Type B pancreatic cell (in vitro differentiated cells): ENCODE data around the gene CCNB1. TPM values are rescaled to one million over a fixed set of nuclear protein-coding genes. Genes with fewer than 3 reads are reported as not detected.

Experiments used
- DNase-seq: peaks from one replicate; pipeline ENCODE4 v3.0.0; 2021; ENCODE audit warnings: mixed read lengths; ENCODE audit not compliant: unreplicated experiment; ENCODE audit errors: extremely low spot score
- H3K27ac Mint-ChIP-seq: 2 replicates; pipeline ENCODE4 v1.8.0; 2021; ENCODE audit warnings: mild to moderate bottlenecking, mixed read lengths
- H3K27me3 Mint-ChIP-seq: 2 replicates; pipeline ENCODE4 v1.8.0; 2021; ENCODE audit warnings: mixed read lengths
- H3K36me3 Mint-ChIP-seq: 2 replicates; pipeline ENCODE4 v1.8.0; 2021; ENCODE audit warnings: mixed read lengths
- H3K4me1 Mint-ChIP-seq: one replicate; pipeline ENCODE4 v1.8.0; 2021; ENCODE audit warnings: mixed read lengths; ENCODE audit not compliant: unreplicated experiment
- H3K4me3 Mint-ChIP-seq: 2 replicates; pipeline ENCODE4 v1.8.0; 2021; ENCODE audit warnings: mild to moderate bottlenecking, mixed read lengths
- H3K9me3 Mint-ChIP-seq: 2 replicates; pipeline ENCODE4 v1.8.0; 2021; ENCODE audit warnings: mixed read lengths
- total RNA-seq: library from RNA; stranded (reverse); gene quantifications from 2 replicates; pipeline ENCODE4 v1.2.1, GENCODE V29; 2021; ENCODE audit warnings: low replicate concordance
- TF ChIP-seq, protein P1 (sequence below): fragments of 200-600 bp; sonication (generic); conservative IDR thresholded peaks from 2 replicates; pipeline ENCODE4 v1.5.0; 2021; ENCODE audit warnings: antibody characterized with exemption, mild to moderate bottlenecking

Gene CCNB1
- total RNA-seq, 1 donor from 2014 or later, result 169 TPM

DNA sequence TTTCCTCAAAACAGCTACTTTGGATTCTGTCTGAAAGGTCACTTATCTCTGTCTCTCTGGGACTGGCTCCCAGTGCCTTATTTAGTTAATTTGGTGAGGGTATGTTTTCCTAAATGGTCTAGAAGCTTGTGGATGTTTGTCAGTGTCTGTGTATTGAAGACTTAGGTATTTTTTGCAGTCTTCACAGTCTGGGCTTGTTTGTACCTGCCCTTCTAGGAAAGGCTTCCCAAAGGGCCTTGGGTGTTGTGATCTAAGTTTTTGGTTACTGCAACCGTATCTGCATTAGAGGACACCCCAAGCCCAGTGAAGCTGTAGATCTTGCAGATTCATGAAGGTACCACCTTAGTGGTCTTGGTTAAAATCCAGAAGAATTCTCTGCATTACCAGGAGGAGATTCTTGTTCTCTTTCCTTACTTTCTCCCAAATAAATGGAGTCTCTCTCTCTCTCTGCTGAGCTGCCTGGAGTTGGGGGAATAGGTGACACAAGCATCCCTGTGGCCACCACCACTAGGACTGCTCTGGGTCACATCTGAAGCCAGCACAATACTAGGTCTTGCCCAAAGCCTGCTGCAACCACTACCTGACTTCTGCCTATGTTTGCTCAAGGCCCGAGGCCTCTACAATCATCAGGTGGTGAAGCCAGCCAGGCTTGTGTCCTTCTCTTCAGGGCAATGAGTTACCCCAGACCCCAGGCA lies 17.8 kb upstream of the CCNB1 start:
- Mint-ChIP-seq H3K27ac (no peak overlapping the region), H3K27me3 (no peaks in the 10 kb centered on the region), H3K36me3 (no peaks in the 10 kb centered on the region), H3K9me3 (no peaks in the 10 kb centered on the region), H3K4me1 (no peaks in the 10 kb centered on the region), H3K4me3 (no peak overlapping the region)
- no peak for DNase-seq
- TF ChIP-seq, protein P1, sequence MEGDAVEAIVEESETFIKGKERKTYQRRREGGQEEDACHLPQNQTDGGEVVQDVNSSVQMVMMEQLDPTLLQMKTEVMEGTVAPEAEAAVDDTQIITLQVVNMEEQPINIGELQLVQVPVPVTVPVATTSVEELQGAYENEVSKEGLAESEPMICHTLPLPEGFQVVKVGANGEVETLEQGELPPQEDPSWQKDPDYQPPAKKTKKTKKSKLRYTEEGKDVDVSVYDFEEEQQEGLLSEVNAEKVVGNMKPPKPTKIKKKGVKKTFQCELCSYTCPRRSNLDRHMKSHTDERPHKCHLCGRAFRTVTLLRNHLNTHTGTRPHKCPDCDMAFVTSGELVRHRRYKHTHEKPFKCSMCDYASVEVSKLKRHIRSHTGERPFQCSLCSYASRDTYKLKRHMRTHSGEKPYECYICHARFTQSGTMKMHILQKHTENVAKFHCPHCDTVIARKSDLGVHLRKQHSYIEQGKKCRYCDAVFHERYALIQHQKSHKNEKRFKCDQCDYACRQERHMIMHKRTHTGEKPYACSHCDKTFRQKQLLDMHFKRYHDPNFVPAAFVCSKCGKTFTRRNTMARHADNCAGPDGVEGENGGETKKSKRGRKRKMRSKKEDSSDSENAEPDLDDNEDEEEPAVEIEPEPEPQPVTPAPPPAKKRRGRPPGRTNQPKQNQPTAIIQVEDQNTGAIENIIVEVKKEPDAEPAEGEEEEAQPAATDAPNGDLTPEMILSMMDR, result no peak

DNA sequence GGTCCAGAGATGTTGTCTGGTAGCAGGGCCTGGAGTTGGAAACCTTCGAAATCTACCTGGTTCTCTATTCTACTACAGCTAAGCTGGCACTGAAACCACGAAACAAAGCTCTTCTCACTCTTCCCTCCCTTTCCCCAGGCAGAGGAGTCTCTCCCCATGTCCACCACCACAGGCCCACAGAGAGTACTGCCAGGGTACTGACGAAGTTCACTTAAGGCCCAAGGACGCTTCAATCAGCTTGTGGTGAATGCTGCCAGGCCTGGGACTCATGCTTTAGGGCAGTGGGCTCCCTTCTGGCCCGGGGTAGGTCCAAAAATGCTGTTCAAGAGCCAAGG lies 17.3 kb upstream of the CCNB1 start:
- TF ChIP-seq, protein P1, result no peak
- Mint-ChIP-seq H3K27ac (no peak overlapping the region), H3K4me3 (no peak overlapping the region), H3K36me3 (no peaks in the 10 kb centered on the region), H3K27me3 (no peaks in the 10 kb centered on the region), H3K9me3 (no peaks in the 10 kb centered on the region), H3K4me1 (no peaks in the 10 kb centered on the region)
- no peak for DNase-seq

DNA sequence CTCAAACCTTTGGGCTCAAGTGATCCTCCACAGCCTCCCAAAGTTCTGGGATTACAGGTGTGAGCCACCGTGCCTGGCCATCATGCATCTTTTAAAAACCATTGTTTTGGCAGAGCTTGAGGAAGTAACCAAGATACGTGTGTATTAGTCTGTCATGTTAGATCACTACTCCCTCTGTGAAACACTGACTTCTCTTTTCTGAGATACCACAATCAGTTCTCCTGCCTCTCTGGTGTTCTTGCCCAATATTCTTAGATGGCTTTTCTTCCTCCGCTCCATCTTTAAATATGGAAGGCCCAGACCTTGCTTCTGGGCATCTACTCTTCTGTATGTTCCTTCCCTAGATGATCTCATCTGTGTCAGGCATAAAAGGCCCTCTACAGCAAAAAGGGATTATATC lies 14.2 kb upstream of the CCNB1 start:
- no peak for DNase-seq
- Mint-ChIP-seq H3K4me3 (no peak overlapping the region), H3K27ac (no peak overlapping the region), H3K4me1 (no peaks in the 10 kb centered on the region), H3K27me3 (no peaks in the 10 kb centered on the region), H3K36me3 (no peaks in the 10 kb centered on the region), H3K9me3 (no peaks in the 10 kb centered on the region)
- TF ChIP-seq, protein P1, result no peak

DNA sequence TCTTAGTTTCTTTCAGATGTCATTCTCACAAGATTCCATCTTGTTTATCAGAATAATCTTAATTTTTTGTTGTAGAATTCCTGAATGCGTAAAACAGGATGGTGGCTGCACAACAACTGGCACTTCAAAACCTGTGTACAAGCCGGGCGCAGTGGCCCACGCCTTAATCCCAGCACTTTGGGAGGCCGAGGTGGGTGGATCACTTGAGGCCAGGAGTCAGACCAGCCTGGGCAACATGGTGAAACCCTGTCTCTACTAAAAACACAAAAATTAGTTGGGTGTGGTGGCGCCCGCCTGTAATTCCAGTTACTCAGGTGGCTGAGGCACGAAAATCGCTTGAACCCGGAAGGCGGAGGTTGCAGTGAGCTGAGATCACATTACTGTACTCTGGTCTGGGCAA lies 10.5 kb upstream of the CCNB1 start:
- H3K36me3 Mint-ChIP-seq, result no peaks in the 10 kb centered on the region
- TF ChIP-seq, protein P1, result no peak
- H3K4me1 Mint-ChIP-seq, result no peaks in the 10 kb centered on the region
- no peak for DNase-seq
- no peak overlapping the region for H3K27ac Mint-ChIP-seq
- no peak overlapping the region for H3K4me3 Mint-ChIP-seq
- no peaks in the 10 kb centered on the region for H3K9me3 Mint-ChIP-seq
- H3K27me3 Mint-ChIP-seq, result no peaks in the 10 kb centered on the region

DNA sequence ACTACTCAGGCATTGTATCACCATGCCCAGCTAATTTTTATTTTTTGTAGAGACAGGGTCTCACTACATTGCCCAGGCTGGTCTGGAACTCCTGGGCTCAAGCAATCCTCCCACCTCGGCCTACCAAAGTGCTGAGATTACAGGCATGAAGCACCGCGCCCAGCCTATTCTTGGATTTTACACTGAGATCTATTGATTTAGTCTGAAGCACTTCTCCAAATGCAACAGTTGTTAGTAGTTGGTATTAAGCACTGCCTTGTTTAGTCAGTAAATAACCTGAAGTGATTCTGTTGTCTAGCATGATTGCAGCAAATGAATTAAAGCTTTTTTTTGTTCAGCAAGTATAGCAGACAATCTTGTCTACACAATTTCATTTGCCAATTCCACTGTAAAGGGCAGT lies 8.9 kb upstream of the CCNB1 start:
- no peak overlapping the region for H3K27ac Mint-ChIP-seq
- no peaks in the 10 kb centered on the region for H3K36me3 Mint-ChIP-seq
- H3K9me3 Mint-ChIP-seq, result no peaks in the 10 kb centered on the region
- TF ChIP-seq, protein P1, result no peak
- H3K27me3 Mint-ChIP-seq, result no peaks in the 10 kb centered on the region
- no peak for DNase-seq
- H3K4me3 Mint-ChIP-seq, result no peak overlapping the region
- H3K4me1 Mint-ChIP-seq, result no peaks in the 10 kb centered on the region

DNA sequence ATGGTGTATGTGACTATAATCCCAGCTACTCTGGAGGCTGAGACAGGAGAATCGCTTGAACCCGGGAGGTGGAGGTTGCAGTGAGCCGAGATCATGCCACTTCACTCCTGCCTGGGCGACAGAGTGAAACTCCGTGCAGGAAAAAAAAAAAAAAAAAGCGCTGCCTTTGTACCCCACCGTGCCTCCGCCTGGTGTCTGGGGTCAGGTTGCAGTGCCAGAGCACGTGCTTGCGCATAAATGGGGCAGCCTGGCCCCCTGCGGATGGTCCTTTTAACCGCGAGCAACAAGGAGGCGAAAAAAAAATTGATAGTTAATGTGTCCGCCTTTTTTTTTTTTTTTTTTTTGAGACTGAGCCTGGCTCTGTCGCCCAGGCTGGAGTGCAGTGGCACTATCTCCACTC lies 6.3 kb upstream of the CCNB1 start:
- no peaks in the 10 kb centered on the region for H3K4me1 Mint-ChIP-seq
- TF ChIP-seq, protein P1, result no peak
- no peak for DNase-seq
- H3K9me3 Mint-ChIP-seq, result no peaks in the 10 kb centered on the region
- H3K4me3 Mint-ChIP-seq, result no peak overlapping the region
- H3K27ac Mint-ChIP-seq, result no peak overlapping the region
- H3K36me3 Mint-ChIP-seq, result no peaks in the 10 kb centered on the region
- no peaks in the 10 kb centered on the region for H3K27me3 Mint-ChIP-seq
